Endothelial cell of umbilical vein (primary cell): ENCODE data around the gene HTR2B. TPM values are rescaled to one million over a fixed set of nuclear protein-coding genes. Genes with fewer than 3 reads are reported as not detected.

Experiments
- BruUV-seq: library from RNA; stranded (reverse); fragments of 400-500 nt; replicated peaks from 2 replicates; lab custom pipeline; 2021; lab: Mats Ljungman, UMichigan
- CTCF ChIA-PET: fragments of 300-600, 350-600 bp; sonication (Branson Sonifier 250); formaldehyde crosslinking; loops from one replicate; lab custom pipeline; 2021; ENCODE audit warnings: antibody characterized with exemption, inconsistent platforms; lab: Charles Lee
- POLR2A ChIA-PET: fragments of 300-600, 350-600 bp; sonication (Branson Sonifier 250); formaldehyde crosslinking; loops from one replicate; lab custom pipeline; 2021; ENCODE audit warnings: antibody characterized with exemption, inconsistent platforms; lab: Charles Lee
- DNase-seq: peaks from one replicate; pipeline ENCODE4 v3.0.0-alpha.2; 2011; ENCODE audit warnings: low read depth, low spot score
- FAIRE-seq: peaks from 2 replicates; lab custom pipeline; 2011; peaks lifted over from hg19 to GRCh38; lab: Jason Lieb, UNC
- H2AFZ ChIP-seq: 2 replicates; pipeline ENCODE4 v1.6.0; 2012; ENCODE audit warnings: low read depth, low read length, control low read depth, inconsistent platforms
- H3K27ac ChIP-seq: 2 replicates; pipeline ENCODE4 v1.5.1; 2011; ENCODE audit warnings: low read depth, mild to moderate bottlenecking, control low read depth, low read length, moderate library complexity; ENCODE audit not compliant: insufficient read depth
- H3K27me3 ChIP-seq, 2 experiments: 2 replicates each; pipeline versions ENCODE4 v1.6.0 to v1.6.1; 2011; ENCODE audit warnings: low read length in 2 of 2, mixed read lengths in 1 of 2; ENCODE audit not compliant: control insufficient read depth in 2 of 2, insufficient read depth in 2 of 2
- H3K36me3 ChIP-seq, 2 experiments: 2 replicates in 1 of 2; 3 replicates in 1 of 2; pipeline ENCODE4 v1.5.1; 2011; ENCODE audit warnings: low read length in 2 of 2, mild to moderate bottlenecking in 1 of 2, moderate library complexity in 1 of 2; ENCODE audit not compliant: control insufficient read depth in 2 of 2, insufficient read depth in 2 of 2; ENCODE audit errors: extremely low read depth in 1 of 2
- H3K4me1 ChIP-seq: 3 replicates; pipeline ENCODE4 v1.5.1; 2011; ENCODE audit warnings: mild to moderate bottlenecking, low read length; ENCODE audit not compliant: control insufficient read depth, insufficient read depth; ENCODE audit errors: extremely low read depth
- H3K4me2 ChIP-seq: 2 replicates; pipeline ENCODE4 v1.6.1; 2011; ENCODE audit warnings: low read length, control low read depth, mixed read lengths; ENCODE audit not compliant: insufficient read depth
- H3K4me3 ChIP-seq, 3 experiments: fragments of 200-600 bp in 1 of 3; sonication (generic), shearing (Covaris generic) in 1 of 3; replicated peaks in 1 of 3; 2 replicates each; pipeline ENCODE4 v1.5.1; 2011 to 2016; ENCODE audit warnings: control low read depth in 3 of 3, low read length in 3 of 3, mild to moderate bottlenecking in 2 of 3, inconsistent platforms in 1 of 3, low read depth in 1 of 3, moderate library complexity in 1 of 3; ENCODE audit not compliant: insufficient read depth in 1 of 3
- H3K79me2 ChIP-seq: 2 replicates; pipeline ENCODE4 v1.6.0; 2012; ENCODE audit warnings: low read length, inconsistent platforms; ENCODE audit not compliant: control insufficient read depth, insufficient read depth
- H3K9ac ChIP-seq: replicated peaks from 2 replicates; pipeline ENCODE3; 2011; ENCODE audit warnings: low read length, control low read depth; ENCODE audit not compliant: insufficient read depth; ENCODE audit errors: extremely low read depth
- H3K9me1 ChIP-seq: replicated peaks from 3 replicates; pipeline ENCODE4 v1.6.0; 2011; ENCODE audit warnings: mild to moderate bottlenecking, low read length; ENCODE audit not compliant: control insufficient read depth, insufficient read depth; ENCODE audit errors: extremely low read depth
- H3K9me3 ChIP-seq: replicated peaks from 2 replicates; pipeline ENCODE4 v1.5.1; 2012; ENCODE audit warnings: low read length, inconsistent platforms; ENCODE audit not compliant: control insufficient read depth, insufficient read depth
- H4K20me1 ChIP-seq: replicated peaks from 2 replicates; pipeline ENCODE3; 2011; ENCODE audit warnings: mild to moderate bottlenecking, low read length; ENCODE audit not compliant: control insufficient read depth, insufficient read depth; ENCODE audit errors: extremely low read depth
- EZH2 ChIP-seq: IDR thresholded peaks from 2 replicates; pipeline ENCODE4 v1.6.1; 2012; ENCODE audit warnings: borderline replicate concordance, low read depth, mild to moderate bottlenecking, moderate library complexity, low read length, inconsistent platforms; ENCODE audit not compliant: severe bottlenecking
- FOS ChIP-seq: IDR thresholded peaks from 2 replicates; pipeline ENCODE4 v1.6.1; 2011; ENCODE audit warnings: mild to moderate bottlenecking, low read length, moderate library complexity, borderline replicate concordance; ENCODE audit not compliant: insufficient read depth
- GATA2 ChIP-seq: IDR thresholded peaks from 2 replicates; pipeline ENCODE4 v1.7.0; 2011; ENCODE audit warnings: low read depth, mild to moderate bottlenecking, moderate library complexity, mixed read lengths, low read length; ENCODE audit not compliant: insufficient read length, insufficient read depth
- JUN ChIP-seq: IDR thresholded peaks from 2 replicates; pipeline ENCODE4 v1.6.1; 2011; ENCODE audit warnings: borderline replicate concordance, low read depth; ENCODE audit not compliant: insufficient read length, insufficient read depth
- POLR2A ChIP-seq: IDR thresholded peaks from 2 replicates; pipeline ENCODE4 v1.6.1; 2012; ENCODE audit warnings: low read depth, mild to moderate bottlenecking, control low read depth, low read length
- POLR2AphosphoS5 ChIP-seq: IDR thresholded peaks from 2 replicates; pipeline ENCODE4 v1.6.1; 2012; ENCODE audit warnings: low read depth, mild to moderate bottlenecking, control low read depth, low read length, moderate library complexity; ENCODE audit not compliant: insufficient read depth
- dilution Hi-C: fragments of 300-500 bp; cut with MboI; formaldehyde crosslinking; loops from one replicate; pipeline ENCODE4 v1.15.0; 2019; ENCODE audit warnings: low sequenced_read_pairs; ENCODE audit not compliant: extremely low pct_ligation_motif_present
- intact Hi-C: fragments of 100-400 bp; cut with micrococcal nuclease; formaldehyde crosslinking; loops from one replicate; pipeline ENCODE4 v1.10.0; 2022
- polyA plus RNA-seq, 4 experiments: library from polyadenylated mRNA; depleted of rRNA in 3 of 4; stranded (reverse) in 3 of 4; unstranded in 1 of 4; fragments of >200 nt; gene quantifications; 2 replicates each; pipeline versions ENCODE4 v1.2.1 to v1.2.3, GENCODE V29; 2011 to 2012; ENCODE audit warnings: missing spikeins in 1 of 4
- total RNA-seq: library from RNA; stranded (reverse); gene quantifications from 2 replicates; pipeline ENCODE4 v1.2.3, GENCODE V29; 2021
- TF ChIP-seq, protein P1 (sequence below), 2 donors: IDR thresholded peaks; 1 replicate in 1 of 2; 2 replicates in 1 of 2; pipeline ENCODE4 v1.5.1; 2011; ENCODE audit warnings: low read length in 2 of 2, mild to moderate bottlenecking in 2 of 2, moderate library complexity in 2 of 2, control low read depth in 1 of 2, inconsistent platforms in 1 of 2, low read depth in 1 of 2; ENCODE audit not compliant: insufficient read depth in 1 of 2; ENCODE audit errors: extremely low read depth in 1 of 2

Gene HTR2B
- total and polyA plus RNA-seq, 2 donors (not counting 3 experiments of a cell fraction or from before 2014, with no cell fraction given): 0.88 to 0.93 TPM

DNA sequence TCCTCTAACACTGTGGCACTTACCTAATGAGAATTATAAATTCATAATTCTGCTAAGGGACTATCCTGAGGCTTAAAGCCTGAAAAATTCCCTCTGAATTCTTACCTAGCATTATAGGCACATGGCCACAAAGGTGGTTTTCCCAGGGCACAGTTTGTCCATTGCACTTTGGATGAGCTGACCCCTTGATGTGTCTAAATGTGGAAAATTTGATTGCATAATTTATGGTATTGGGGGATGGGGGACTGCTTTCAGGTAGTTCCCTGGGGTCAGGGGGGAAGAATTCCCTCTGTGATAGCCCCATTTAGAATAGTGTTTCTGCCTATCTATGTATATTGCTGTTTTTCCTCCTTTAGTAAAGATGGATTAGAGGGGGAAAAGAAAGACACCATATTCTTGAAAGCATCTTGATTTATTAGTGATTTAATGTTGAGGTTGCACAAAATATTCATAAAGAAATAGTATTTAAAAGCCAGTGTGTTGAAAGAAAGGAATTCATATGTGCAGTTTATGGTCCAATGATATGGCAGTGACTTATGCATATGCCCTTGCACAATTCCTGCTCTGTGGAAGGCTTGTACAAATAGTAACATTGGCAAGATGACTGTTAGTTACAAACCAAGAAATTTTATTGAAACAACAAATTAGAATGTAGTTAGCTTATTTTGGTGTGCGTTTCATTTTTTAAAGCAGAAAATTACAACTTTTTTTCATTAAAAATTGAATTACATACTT lies 8.7 kb upstream of the HTR2B start:
- no peaks in the 10 kb centered on the region for H3K27me3 ChIP-seq
- peaks cover 33% of the 10 kb centered on the region for H3K4me1 ChIP-seq
- intact Hi-C loops: no loop called here
- H3K9me3 ChIP-seq: no peaks in the 10 kb centered on the region
- BruUV-seq: no TSS peak
- FAIRE-seq (no peak), DNase-seq (no peak)
- H2AFZ ChIP-seq: no peak overlapping the region
- H3K4me2 ChIP-seq: no peak overlapping the region
- dilution Hi-C loops: no loop called here
- TF ChIP-seq POLR2A: no peak
- H3K79me2 ChIP-seq: peaks cover 35% of the 10 kb centered on the region
- H3K27ac ChIP-seq: no peak overlapping the region
- ChIA-PET CTCF (interaction anchor here (0.6 to 1.4 kb wide), 2 partner anchors 12 to 15 kb away, joined by 3 to 5 read pairs; no protein-coding TSS in a partner anchor), POLR2A (no interaction called here)
- H3K9me1 ChIP-seq: no peaks in the 10 kb centered on the region
- H4K20me1 ChIP-seq: no peaks in the 10 kb centered on the region
- peaks cover 0 to under 1% of the 10 kb centered on the region in 2 experiments for H3K36me3 ChIP-seq
- H3K9ac ChIP-seq: no peak overlapping the region
- H3K4me3 ChIP-seq: no peak overlapping the region

DNA sequence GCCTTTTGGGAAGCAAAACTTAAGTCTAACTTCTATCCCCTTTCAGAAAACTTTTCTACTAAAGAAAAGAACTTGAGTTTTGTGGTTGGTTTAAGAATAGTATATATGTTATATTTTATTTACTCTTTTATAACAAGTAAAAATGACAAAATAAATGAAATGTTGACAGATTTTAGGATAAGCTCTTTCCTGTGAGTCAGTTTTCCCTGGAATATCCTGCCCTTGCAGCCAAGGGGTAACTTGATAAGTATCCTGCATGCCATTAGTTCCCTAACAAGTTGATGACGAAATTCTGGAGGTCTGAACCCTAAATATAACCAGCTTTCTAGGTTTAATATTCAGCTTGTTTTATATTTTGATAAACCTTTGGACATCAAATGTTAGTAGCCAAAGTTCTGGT lies 7.3 kb upstream of the HTR2B start:
- intact Hi-C loops (loop anchor here (1.0 kb wide), 2 partner anchors 9 to 30 kb away; no protein-coding TSS in a partner anchor), dilution Hi-C loops (no loop called here)
- Histone ChIP-seq H3K4me2 (peak overlapping the region; percentile 62), H3K36me3 (no peaks in the 10 kb centered on the region), H2AFZ (no peak overlapping the region), H3K27me3 (no peaks in the 10 kb centered on the region), H3K79me2 (peaks cover 36% of the 10 kb centered on the region), H3K27ac (peak overlapping the region; percentile 65), H3K9ac (no peak overlapping the region), H3K4me1 (peaks cover 33% of the 10 kb centered on the region), H3K9me3 (no peaks in the 10 kb centered on the region), H3K9me1 (no peaks in the 10 kb centered on the region), H4K20me1 (no peaks in the 10 kb centered on the region), H3K4me3 (peak overlapping the region in 1 of 3 experiments; percentile 6)
- no TSS peak for BruUV-seq
- peak; percentile 74 for TF ChIP-seq JUN
- no peak for TF ChIP-seq EZH2
- TF ChIP-seq, protein P1, sequence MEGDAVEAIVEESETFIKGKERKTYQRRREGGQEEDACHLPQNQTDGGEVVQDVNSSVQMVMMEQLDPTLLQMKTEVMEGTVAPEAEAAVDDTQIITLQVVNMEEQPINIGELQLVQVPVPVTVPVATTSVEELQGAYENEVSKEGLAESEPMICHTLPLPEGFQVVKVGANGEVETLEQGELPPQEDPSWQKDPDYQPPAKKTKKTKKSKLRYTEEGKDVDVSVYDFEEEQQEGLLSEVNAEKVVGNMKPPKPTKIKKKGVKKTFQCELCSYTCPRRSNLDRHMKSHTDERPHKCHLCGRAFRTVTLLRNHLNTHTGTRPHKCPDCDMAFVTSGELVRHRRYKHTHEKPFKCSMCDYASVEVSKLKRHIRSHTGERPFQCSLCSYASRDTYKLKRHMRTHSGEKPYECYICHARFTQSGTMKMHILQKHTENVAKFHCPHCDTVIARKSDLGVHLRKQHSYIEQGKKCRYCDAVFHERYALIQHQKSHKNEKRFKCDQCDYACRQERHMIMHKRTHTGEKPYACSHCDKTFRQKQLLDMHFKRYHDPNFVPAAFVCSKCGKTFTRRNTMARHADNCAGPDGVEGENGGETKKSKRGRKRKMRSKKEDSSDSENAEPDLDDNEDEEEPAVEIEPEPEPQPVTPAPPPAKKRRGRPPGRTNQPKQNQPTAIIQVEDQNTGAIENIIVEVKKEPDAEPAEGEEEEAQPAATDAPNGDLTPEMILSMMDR (IDR thresholded peaks at IDR 0.05; ENCODE audit: extremely low read depth in 1 of 2, insufficient read depth in 1 of 2, low read depth in 1 of 2, low read length in 2 of 2): no peak
- peak; percentile 91 for TF ChIP-seq GATA2
- peak; percentile 48 for TF ChIP-seq POLR2AphosphoS5
- peak; percentile 66 for TF ChIP-seq FOS
- ChIA-PET CTCF (interaction anchor here (0.6 to 1.4 kb wide), 5 partner anchors 16 to 61 kb away, joined by 3 to 6 read pairs (median 4); no protein-coding TSS in a partner anchor), POLR2A (no interaction called here)
- FAIRE-seq: peak; percentile 57
- DNase-seq: peak; percentile 84
